Astrocyte (in vitro differentiated cells and primary cell): ENCODE data around the gene SRPK3. TPM values are rescaled to one million over a fixed set of nuclear protein-coding genes. Genes with fewer than 3 reads are reported as not detected.

ENCODE experiments used
- DNase-seq: peaks from one replicate; pipeline ENCODE4 v3.0.0-alpha.2; 2010; ENCODE audit warnings: low read depth
- FAIRE-seq: peaks from 2 replicates; lab custom pipeline; 2011; peaks lifted over from hg19 to GRCh38; lab: Jason Lieb, UNC
- H2AFZ ChIP-seq: 2 replicates; pipeline ENCODE4 v1.6.0; 2012; ENCODE audit warnings: low read depth, low read length, inconsistent platforms
- H3K27ac ChIP-seq: 2 replicates; pipeline ENCODE4 v1.5.1; 2011; ENCODE audit warnings: low read depth, low read length, inconsistent platforms
- H3K27me3 ChIP-seq: 2 replicates; pipeline ENCODE4 v1.6.0; 2011; ENCODE audit warnings: low read length, inconsistent platforms; ENCODE audit not compliant: insufficient read depth
- H3K36me3 ChIP-seq: 2 replicates; pipeline ENCODE4 v1.5.1; 2011; ENCODE audit warnings: low read length, inconsistent platforms; ENCODE audit not compliant: insufficient read depth
- H3K4me1 ChIP-seq: 2 replicates; pipeline ENCODE4 v1.5.1; 2011; ENCODE audit warnings: low read length, inconsistent platforms; ENCODE audit not compliant: insufficient read depth
- H3K4me2 ChIP-seq: 2 replicates; pipeline ENCODE4 v1.6.0; 2012; ENCODE audit warnings: low read length, inconsistent platforms
- H3K4me3 ChIP-seq: 2 replicates; pipeline ENCODE4 v1.5.1; 2011; ENCODE audit warnings: low read depth, mild to moderate bottlenecking, low read length, inconsistent platforms; ENCODE audit not compliant: insufficient read depth
- H3K79me2 ChIP-seq: 2 replicates; pipeline ENCODE4 v1.6.0; 2012; ENCODE audit warnings: mild to moderate bottlenecking, low read length, inconsistent platforms; ENCODE audit not compliant: insufficient read depth
- H3K9ac ChIP-seq: 2 replicates; pipeline ENCODE4 v1.6.0; 2012; ENCODE audit warnings: mild to moderate bottlenecking, low read length, inconsistent platforms
- H3K9me3 ChIP-seq: 2 replicates; pipeline ENCODE4 v1.5.1; 2012; ENCODE audit warnings: low read depth, mild to moderate bottlenecking, low read length, inconsistent platforms; ENCODE audit not compliant: insufficient read depth
- H4K20me1 ChIP-seq: 2 replicates; pipeline ENCODE4 v1.6.0; 2012; ENCODE audit warnings: low read length, inconsistent platforms; ENCODE audit not compliant: insufficient read depth
- H3K27ac Mint-ChIP-seq: one replicate; pipeline ENCODE4 v1.8.0; 2021; ENCODE audit warnings: mild to moderate bottlenecking, mixed read lengths; ENCODE audit not compliant: unreplicated experiment
- H3K27me3 Mint-ChIP-seq: one replicate; pipeline ENCODE4 v1.8.0; 2021; ENCODE audit warnings: low read depth, mixed read lengths; ENCODE audit not compliant: unreplicated experiment
- H3K36me3 Mint-ChIP-seq: one replicate; pipeline ENCODE4 v1.8.0; 2021; ENCODE audit warnings: low read depth, mixed read lengths; ENCODE audit not compliant: unreplicated experiment
- H3K4me1 Mint-ChIP-seq: one replicate; pipeline ENCODE4 v1.8.0; 2021; ENCODE audit warnings: low read depth, mixed read lengths; ENCODE audit not compliant: unreplicated experiment
- H3K4me3 Mint-ChIP-seq: one replicate; pipeline ENCODE4 v1.8.0; 2021; ENCODE audit warnings: mild to moderate bottlenecking, moderate library complexity, mixed read lengths; ENCODE audit not compliant: unreplicated experiment
- H3K9me3 Mint-ChIP-seq: one replicate; pipeline ENCODE4 v1.8.0; 2021; ENCODE audit warnings: mild to moderate bottlenecking, mixed read lengths; ENCODE audit not compliant: unreplicated experiment
- EZH2 ChIP-seq: IDR thresholded peaks from 2 replicates; pipeline ENCODE4 v1.6.1; 2012; ENCODE audit warnings: mild to moderate bottlenecking, low read length, inconsistent platforms; ENCODE audit not compliant: insufficient read depth
- total RNA-seq: library from RNA; stranded (reverse); gene quantifications from 2 replicates; pipeline ENCODE4 v1.2.1, GENCODE V29; 2021
- TF ChIP-seq, protein P1 (sequence below): IDR thresholded peaks from 2 replicates; pipeline ENCODE4 v1.5.1; 2011; ENCODE audit warnings: low read depth, mild to moderate bottlenecking, inconsistent platforms, low read length, moderate library complexity; ENCODE audit not compliant: insufficient read depth

Gene SRPK3
- total RNA-seq, 1 donor from 2014 or later, result not detected

DNA sequence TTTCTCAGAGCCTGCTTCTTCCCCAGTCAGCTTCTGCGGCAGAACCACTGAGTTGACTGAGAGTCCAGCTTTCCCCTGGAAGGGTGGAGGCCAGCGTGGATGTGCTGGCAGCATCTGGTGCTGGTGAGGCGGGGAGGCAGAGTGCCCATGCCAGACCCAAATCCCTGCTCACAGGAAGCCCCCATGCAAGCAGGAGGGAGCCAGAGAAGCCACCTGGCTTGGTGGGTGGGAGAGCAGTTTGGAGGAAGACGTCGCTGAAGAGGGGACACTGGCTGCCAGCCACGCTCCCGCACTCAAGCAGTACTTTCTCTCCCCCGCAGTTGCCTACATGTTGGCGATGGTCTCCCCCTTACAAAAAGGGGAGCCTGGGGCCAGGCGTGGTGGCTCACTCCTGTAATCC, 43.5 kb downstream of the SRPK3 start:
- Histone ChIP-seq H3K4me3 (no peak overlapping the region), H4K20me1 (no peaks in the 10 kb centered on the region), H3K27ac (no peak overlapping the region), H3K27me3 (no peaks in the 10 kb centered on the region), H2AFZ (no peak overlapping the region), H3K9ac (no peak overlapping the region), H3K36me3 (no peaks in the 10 kb centered on the region), H3K4me2 (no peak overlapping the region), H3K4me1 (peaks cover 1% of the 10 kb centered on the region), H3K9me3 (no peaks in the 10 kb centered on the region), H3K79me2 (no peaks in the 10 kb centered on the region)
- no peak for TF ChIP-seq EZH2
- TF ChIP-seq, protein P1, sequence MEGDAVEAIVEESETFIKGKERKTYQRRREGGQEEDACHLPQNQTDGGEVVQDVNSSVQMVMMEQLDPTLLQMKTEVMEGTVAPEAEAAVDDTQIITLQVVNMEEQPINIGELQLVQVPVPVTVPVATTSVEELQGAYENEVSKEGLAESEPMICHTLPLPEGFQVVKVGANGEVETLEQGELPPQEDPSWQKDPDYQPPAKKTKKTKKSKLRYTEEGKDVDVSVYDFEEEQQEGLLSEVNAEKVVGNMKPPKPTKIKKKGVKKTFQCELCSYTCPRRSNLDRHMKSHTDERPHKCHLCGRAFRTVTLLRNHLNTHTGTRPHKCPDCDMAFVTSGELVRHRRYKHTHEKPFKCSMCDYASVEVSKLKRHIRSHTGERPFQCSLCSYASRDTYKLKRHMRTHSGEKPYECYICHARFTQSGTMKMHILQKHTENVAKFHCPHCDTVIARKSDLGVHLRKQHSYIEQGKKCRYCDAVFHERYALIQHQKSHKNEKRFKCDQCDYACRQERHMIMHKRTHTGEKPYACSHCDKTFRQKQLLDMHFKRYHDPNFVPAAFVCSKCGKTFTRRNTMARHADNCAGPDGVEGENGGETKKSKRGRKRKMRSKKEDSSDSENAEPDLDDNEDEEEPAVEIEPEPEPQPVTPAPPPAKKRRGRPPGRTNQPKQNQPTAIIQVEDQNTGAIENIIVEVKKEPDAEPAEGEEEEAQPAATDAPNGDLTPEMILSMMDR, result no peak
- Mint-ChIP-seq H3K27me3 (peaks cover 5% of the 10 kb centered on the region), H3K4me1 (peaks cover 6% of the 10 kb centered on the region), H3K4me3 (no peak overlapping the region), H3K36me3 (no peaks in the 10 kb centered on the region), H3K27ac (no peak overlapping the region), H3K9me3 (no peaks in the 10 kb centered on the region)
- DNase-seq, result no peak
- FAIRE-seq, result no peak

DNA sequence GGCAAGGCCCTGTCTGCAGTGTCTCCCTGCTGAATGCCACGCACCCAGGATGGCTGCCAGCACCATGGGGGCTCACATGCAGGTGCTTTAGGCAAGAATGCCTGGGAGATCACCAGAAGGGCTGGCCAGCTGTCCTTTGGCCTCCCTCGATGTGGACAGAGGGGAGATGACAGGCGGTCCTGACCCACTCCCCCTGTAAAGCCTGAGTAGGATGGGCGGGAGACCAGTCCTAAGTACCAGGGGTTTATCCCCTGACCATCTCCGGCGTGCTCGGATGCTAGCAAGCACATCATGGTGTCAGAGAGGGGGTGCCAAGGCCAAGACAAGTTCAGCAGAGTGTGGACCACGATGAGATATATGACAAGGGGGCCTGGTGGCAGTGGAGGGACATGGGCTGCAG, 44.2 kb downstream of the SRPK3 start:
- TF ChIP-seq, protein P1, result no peak
- TF ChIP-seq EZH2, result no peak
- H3K27ac ChIP-seq, result no peak overlapping the region
- no peak overlapping the region for H3K9ac ChIP-seq
- no peaks in the 10 kb centered on the region for H4K20me1 ChIP-seq
- H3K4me2 ChIP-seq, result no peak overlapping the region
- no peak overlapping the region for H3K4me3 ChIP-seq
- no peaks in the 10 kb centered on the region for H3K36me3 Mint-ChIP-seq
- DNase-seq, result no peak
- H3K79me2 ChIP-seq, result no peaks in the 10 kb centered on the region
- no peak for FAIRE-seq
- peaks cover 5% of the 10 kb centered on the region for H3K27me3 Mint-ChIP-seq
- H3K27me3 ChIP-seq, result no peaks in the 10 kb centered on the region
- H3K4me1 Mint-ChIP-seq, result peaks cover 6% of the 10 kb centered on the region
- H3K36me3 ChIP-seq, result no peaks in the 10 kb centered on the region
- no peaks in the 10 kb centered on the region for H3K9me3 ChIP-seq
- H3K4me1 ChIP-seq, result peaks cover 5% of the 10 kb centered on the region
- no peak overlapping the region for H2AFZ ChIP-seq
- H3K4me3 Mint-ChIP-seq, result no peak overlapping the region
- H3K27ac Mint-ChIP-seq, result no peak overlapping the region
- H3K9me3 Mint-ChIP-seq, result no peaks in the 10 kb centered on the region

DNA sequence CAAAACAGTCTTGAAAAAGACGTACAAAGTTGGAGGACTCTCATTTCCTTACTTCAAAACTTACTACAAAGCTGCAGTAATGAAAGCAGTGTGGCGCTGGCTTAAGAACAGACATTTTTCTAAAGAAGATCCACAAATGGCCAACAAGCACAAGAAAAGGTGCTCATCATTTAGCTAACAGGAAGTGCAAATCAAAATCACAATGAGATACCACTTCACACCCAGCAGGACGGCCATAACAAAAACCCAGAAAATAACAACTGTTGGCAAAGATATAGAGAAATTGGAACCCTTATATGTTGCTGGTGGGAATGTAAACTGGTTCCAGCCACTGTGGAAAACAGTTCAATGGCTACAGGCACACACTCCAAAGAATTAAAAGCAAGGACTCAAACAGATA, 46.2 kb downstream of the SRPK3 start:
- Histone ChIP-seq H3K27ac (no peak overlapping the region), H3K36me3 (no peaks in the 10 kb centered on the region), H3K27me3 (peaks cover 3% of the 10 kb centered on the region), H3K9me3 (no peaks in the 10 kb centered on the region), H3K79me2 (no peaks in the 10 kb centered on the region), H3K4me1 (peaks cover 5% of the 10 kb centered on the region), H3K4me3 (no peak overlapping the region), H2AFZ (no peak overlapping the region), H4K20me1 (no peaks in the 10 kb centered on the region), H3K4me2 (no peak overlapping the region), H3K9ac (no peak overlapping the region)
- no peak overlapping the region for H3K27ac Mint-ChIP-seq
- no peaks in the 10 kb centered on the region for H3K36me3 Mint-ChIP-seq
- FAIRE-seq (no peak), DNase-seq (no peak)
- TF ChIP-seq EZH2, result no peak
- TF ChIP-seq, protein P1, result no peak
- peaks cover 6% of the 10 kb centered on the region for H3K4me1 Mint-ChIP-seq
- no peaks in the 10 kb centered on the region for H3K9me3 Mint-ChIP-seq
- H3K4me3 Mint-ChIP-seq, result no peak overlapping the region
- peaks cover 11% of the 10 kb centered on the region for H3K27me3 Mint-ChIP-seq
